GM21390 (cell line): ENCODE measurements around the gene MEGF6.

Experiments
- ATAC-seq: cut with Tn5 transposase; IDR thresholded peaks from one replicate; pipeline ENCODE4 v1.9.1; 2021; ENCODE audit not compliant: unreplicated experiment

MEGF6 gene

GRCh38 chr1:3544040-3544977, 67.0 kb downstream of the MEGF6 start:
- no peak for ATAC-seq

- no peak for ATAC-seq
Observed at GRCh38 chr1:3543076-3544039, 68.0 kb downstream of the MEGF6 start.

- ATAC-seq = no peak
Observed at GRCh38 chr1:3542676-3543075, 68.6 kb downstream of the MEGF6 start.

- no peak for ATAC-seq
Observed at GRCh38 chr1:3541936-3542335, 69.4 kb downstream of the MEGF6 start.

GRCh38 chr1:3541465-3541864, 69.8 kb downstream of the MEGF6 start:
- ATAC-seq = no peak

GRCh38 chr1:3540876-3541275, 70.4 kb downstream of the MEGF6 start:
- no peak for ATAC-seq

GRCh38 chr1:3539707-3540425, 71.4 kb downstream of the MEGF6 start:
- ATAC-seq = no peak

- ATAC-seq = no peak
Observed at GRCh38 chr1:3537359-3537758, 73.9 kb downstream of the MEGF6 start.

- ATAC-seq = no peak
Observed at GRCh38 chr1:3536420-3537195, 74.7 kb downstream of the MEGF6 start.

GRCh38 chr1:3535732-3536131, 75.6 kb downstream of the MEGF6 start:
- no peak for ATAC-seq

GRCh38 chr1:3534803-3535637, 76.3 kb downstream of the MEGF6 start:
- ATAC-seq = no peak

GRCh38 chr1:3533067-3534048, 78.0 kb downstream of the MEGF6 start:
- ATAC-seq = no peak

GRCh38 chr1:3531928-3532327, 79.4 kb downstream of the MEGF6 start:
- ATAC-seq = no peak

GRCh38 chr1:3530926-3531818, 80.1 kb downstream of the MEGF6 start:
- no peak for ATAC-seq

GRCh38 chr1:3530086-3530925, 81.0 kb downstream of the MEGF6 start:
- ATAC-seq = no peak

- ATAC-seq = no peak
Observed at GRCh38 chr1:3529099-3529729, 82.1 kb downstream of the MEGF6 start.
